Putamen (tissue), 1 donor: ENCODE results near the gene TCF4.

Experiments used
- DNase-seq: peaks from one replicate; pipeline ENCODE4 v3.0.0-alpha.2; 2016; ENCODE audit warnings: low spot score

TCF4 gene

GRCh38 chr18:55546851-55547704 is 40.9 kb downstream of the TCF4 start:
- DNase-seq, result no peak

DNA sequence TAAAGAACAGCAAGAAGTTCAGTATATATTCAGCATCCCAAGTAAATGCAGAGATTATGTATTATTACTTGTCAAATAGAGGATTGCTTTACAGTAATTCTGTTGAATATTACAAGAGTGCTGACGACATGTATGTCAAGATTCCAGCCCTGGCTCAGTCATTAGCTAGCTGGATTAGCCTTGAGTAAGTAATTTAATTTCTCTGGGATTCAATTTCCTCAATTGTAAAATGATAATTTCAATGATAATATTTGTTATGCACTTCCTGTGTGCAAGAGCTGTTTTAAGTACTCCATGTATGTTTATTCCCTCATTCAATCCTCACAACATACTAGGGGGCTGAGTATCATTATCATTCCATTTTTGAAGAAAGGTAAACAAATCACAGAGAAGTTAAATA is 44.0 kb downstream of the TCF4 start:
- no peak for DNase-seq

DNA sequence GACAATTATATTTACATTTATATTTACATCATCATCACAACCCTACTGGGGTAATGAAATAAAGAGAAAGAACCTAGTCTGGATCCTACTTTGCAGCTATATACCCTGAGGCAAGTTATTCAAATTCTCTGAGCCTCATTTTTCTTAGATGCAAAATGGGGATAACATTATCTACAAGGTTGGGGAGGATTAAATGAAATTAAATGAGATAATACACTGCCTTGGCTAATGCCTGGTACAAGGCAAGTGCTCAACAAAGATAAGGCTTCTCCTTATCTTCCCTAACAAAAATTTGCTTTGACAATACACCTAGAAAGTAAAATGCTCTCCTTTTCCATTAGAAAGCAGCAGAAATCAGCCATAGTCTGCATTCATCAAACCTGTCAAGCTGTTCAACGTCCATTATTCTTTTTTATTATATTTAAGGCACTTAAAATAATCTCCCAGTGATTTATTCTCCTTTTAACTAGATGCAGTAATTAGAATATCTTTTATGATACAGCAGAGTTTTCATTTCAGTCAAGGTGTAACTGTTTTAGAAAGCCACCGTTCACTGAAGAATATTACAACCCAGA is 44.8 kb downstream of the TCF4 start:
- no peak for DNase-seq

GRCh38 chr18:55541571-55541970 is 46.4 kb downstream of the TCF4 start:
- no peak for DNase-seq

DNA sequence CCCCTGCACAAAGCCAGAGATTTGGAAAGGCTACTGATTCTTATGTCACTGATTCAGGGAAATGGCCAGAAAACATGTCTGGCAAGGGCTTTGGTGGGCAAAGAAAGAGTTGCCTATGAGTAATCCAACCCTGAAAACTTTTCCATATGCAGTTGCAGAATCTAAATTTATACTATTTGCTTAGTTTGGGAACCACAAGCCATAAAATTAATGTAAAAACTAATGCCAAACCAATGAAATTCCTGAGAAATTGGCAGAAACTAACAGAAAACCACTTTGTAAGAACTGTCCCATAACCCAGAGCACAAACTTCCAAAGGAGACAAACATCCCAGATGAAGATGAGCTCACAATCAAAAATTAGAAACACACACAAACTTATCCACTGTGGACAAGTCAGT is 48.8 kb downstream of the TCF4 start:
- DNase-seq, result no peak

DNA sequence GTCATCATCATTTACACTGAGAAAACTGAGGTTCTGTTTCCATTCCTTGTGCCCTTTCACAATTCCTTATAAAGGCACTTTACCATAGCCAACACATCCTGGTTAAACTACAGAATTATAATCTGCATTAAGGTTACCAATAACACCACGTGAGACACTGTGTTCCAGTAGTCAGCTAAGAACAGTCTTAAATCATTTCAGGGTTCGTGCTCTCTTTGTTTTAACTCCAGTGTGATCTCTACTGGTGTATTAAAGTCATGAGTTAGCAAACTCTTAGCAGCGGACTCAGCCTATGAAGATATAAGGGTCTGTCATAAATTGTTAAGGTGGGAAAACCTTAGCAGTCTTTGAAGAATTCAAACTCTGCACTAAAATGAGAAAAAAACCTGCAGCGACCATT is 53.0 kb downstream of the TCF4 start:
- DNase-seq, result no peak

- DNase-seq, result no peak
These were observed 53.4 kb downstream of the TCF4 start for GRCh38 chr18:55534547-55534946.

DNA sequence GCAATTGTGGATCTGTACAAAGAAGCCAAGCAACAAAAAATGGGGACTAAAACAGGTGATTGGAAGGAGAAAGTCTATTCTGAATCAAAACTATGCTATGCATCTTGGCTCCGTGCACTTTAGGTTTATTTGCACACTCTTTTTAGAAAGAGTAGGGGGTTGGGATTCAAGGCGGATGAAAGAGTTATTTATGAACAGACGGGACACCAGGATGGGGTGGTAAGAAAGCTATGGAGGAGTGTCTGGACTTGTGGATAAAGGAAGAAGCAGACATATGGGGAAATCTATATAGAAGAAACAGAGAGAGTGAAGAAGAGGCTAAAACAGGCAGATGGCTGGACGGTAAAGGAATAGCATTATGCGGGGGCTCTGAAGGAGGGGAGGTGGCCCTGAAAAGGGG is 57.8 kb downstream of the TCF4 start:
- no peak for DNase-seq

DNA sequence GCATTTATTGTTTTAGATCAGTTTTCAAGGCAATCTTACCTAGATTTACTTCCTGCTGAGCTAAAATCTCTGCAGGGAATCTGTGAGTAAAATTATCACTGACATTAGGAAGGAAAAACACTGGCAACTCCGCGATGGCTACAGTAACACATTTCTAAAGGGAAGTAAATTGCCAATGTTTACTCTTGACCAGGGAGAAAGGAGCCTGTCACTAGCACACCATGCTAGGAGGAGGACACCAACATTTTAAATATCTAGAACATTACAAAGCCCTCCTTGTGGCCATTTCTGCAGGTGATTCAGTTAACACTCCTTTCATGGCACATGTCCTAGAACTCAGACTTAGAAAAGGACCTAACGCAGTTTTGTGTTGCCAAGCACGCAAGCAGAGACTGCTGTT is 58.4 kb downstream of the TCF4 start:
- no peak for DNase-seq

DNA sequence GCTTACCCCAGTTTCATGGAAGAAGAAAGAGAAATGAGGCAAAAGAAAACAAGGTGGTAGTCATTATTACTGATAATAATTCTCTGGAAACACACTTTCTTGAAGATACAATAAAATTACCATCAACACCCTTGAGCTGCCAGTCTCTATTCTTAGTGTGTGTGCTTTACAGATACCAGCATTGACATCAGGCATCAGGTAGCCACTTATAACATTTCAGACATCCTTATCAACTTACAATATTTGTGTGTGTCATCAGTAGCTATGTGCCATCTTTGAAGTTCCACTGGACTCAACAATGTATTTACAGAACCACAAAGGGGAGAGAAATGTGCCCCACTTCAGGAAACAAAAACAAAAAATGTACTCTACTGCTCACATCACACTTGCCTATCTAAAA is 62.1 kb downstream of the TCF4 start:
- no peak for DNase-seq

DNA sequence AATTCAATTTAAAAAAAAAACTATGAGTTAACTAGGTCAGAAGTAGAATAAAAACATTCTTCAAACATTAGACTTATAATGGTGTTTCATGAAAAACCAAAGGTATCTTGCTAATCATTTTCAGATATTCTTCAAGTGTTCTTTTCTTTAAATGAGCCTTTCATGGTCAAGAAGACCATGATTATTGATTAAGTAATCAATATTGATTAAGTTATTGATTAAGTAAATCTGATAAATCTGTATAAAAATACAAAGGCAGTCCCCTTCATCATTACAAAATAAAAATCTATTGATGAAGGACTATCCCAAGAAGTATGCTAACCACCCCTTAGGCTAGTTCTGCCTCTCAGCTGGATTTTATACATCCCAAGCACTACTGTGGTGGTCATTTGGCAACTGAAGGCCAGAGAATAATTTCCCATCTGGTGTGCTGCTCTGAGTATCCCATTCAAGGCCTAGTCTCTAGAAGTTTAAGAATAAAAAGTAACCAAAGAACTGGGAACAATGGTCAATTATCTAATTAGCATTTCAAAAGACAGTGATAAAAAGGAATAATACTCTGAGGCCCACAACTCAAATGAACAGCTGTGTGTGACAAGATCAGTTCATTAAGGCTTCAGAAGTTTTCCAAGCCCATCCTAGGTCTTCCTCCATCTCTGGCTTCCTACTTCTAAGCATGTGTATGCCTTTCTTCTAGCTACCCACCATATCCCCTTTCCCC is 63.5 kb downstream of the TCF4 start:
- no peak for DNase-seq

GRCh38 chr18:55523001-55523400 is 65.0 kb downstream of the TCF4 start:
- DNase-seq, result no peak

DNA sequence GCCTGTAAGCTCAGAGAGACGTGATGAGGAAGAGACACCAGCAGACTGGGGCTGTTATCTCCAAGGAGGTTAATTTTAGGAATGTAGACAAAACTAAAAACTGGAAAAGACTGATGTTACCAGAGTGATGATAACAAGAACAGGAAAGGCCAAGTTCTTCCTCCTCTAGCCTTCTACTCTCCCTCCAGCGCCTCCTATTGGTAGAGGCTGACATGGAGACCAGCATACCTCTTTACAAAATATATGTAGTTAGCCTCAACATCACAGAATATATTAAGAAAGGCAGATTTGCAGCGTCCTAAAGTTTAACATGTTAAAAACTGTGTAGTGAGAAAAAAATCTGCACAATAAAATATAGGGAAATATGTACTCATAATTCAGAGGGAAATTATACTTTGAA is 66.0 kb downstream of the TCF4 start:
- DNase-seq, result peak; percentile 39

DNA sequence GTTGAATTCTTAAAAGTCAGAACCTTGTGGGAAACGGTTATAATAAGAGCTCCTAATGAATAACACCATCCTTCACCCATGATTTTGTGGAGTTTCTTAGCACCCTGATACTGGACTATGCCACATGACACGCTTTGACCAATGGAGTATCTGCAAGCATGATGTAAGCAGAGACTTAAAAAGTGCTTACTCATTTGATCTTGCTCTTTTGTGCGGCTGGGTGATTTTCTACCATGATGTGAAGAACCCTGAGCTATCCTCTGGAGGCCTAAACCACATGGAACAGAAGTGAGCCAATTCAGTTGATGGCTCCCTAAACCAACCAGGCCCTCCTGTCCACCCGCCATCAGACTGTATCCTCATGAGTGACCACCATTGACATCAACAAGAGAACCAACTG is 70.9 kb downstream of the TCF4 start:
- DNase-seq, result no peak

- DNase-seq, result no peak
These were observed 71.9 kb downstream of the TCF4 start for GRCh38 chr18:55515941-55516710.

- no peak for DNase-seq
These were observed 72.8 kb downstream of the TCF4 start for GRCh38 chr18:55515214-55515613.

GRCh38 chr18:55513161-55513560 is 74.8 kb downstream of the TCF4 start:
- DNase-seq, result no peak

DNA sequence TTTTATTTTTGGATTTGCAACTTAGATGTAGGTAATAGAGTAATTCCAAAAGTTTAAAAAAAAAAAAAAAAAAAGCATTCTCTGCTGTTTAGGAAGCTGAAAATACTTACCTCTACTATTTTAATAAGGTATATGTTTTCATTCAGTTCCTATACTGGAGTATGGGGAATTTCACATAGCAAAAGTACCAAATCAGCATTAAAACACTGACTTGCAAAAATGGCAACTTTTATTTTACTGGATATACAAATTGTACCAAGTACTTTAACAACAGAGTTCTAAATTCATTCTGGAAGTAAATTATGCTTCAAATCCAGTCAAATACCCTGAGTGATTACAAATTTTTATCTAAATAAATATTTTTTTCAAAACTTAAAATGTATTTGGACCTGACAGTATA is 76.7 kb downstream of the TCF4 start:
- DNase-seq, result no peak

- peak; percentile 32 for DNase-seq
These were observed 77.2 kb downstream of the TCF4 start for GRCh38 chr18:55510809-55511208.

DNA sequence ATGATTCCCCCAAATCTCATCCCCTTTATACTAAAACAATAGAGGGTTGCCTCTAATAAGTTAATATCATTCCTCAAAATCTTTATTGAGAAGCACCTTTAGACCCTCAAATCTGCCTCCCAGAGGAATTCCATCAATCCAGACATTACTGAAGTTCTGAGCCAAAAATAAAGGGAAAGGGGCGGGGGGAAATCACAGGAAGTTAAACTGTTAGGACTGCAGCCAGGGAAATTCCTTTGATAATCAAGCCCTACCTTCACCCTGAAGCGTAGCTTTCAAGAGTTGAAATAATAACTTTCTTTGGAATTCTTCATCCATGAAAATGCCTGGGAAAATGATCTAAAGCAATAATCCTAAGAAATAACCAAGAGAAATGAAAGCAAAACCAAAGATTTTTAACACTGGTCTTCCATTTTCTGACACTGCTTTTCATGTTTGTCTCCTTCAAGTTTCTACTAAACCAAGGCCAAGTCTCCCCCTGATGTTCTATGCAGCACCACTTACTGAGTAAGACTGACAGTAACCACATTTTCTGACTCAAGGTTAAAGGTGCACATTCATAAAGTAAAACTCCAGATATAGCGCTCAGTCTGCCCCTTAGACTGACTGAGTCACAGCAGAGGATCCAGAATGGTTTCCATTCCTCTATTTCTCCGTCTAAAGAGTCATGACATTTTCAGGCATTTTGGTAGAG is 78.2 kb downstream of the TCF4 start:
- DNase-seq, result no peak

- no peak for DNase-seq
These were observed 79.3 kb downstream of the TCF4 start for GRCh38 chr18:55508651-55509050.

GRCh38 chr18:55506074-55506473 is 81.9 kb downstream of the TCF4 start:
- no peak for DNase-seq
